Measurements from ENCODE around the gene LZTS2.
A peak's percentile ranks its signal among the peaks of the same experiment; 100 is the strongest.

Gene LZTS2

DNA sequence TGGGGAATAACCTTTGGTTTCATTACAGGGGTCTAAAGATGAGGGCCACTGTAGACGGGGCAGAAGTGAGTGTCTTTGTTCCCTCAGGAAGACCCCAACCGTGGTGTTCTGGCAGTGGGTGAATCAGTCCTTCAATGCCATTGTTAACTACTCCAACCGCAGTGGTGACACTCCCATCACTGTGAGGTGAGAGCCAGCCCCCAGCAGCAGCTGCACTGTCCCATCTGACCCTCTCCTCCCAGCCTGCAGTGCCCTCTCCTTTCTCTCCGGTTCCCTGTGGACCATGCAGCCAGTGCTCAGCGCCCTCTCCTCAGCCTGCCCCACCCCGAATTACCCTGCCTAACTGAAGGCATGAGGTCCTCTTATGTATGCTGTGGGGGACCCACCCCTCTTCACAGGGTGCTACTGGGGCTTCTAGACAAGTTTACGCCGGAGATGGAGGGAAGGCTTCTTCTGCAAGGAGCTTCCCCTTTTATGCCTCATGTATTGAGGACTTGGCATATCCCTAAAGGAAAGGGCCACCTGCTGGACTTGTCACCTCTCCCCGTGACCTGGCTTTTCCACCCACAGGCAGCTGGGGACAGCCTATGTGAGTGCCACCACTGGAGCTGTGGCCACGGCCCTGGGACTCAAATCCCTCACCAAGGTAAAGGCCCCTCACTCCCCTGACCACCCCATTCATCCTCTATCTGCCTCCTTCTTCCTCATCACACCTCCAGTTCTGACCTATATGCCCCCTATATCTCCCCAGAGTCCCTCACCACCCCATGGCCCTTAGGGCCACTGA lies 36.5 kb downstream of the LZTS2 start:
- H3K4me3 ChIP-seq (ENCODE audit: low read depth, low read length, poor library complexity, severe bottlenecking), result no peak overlapping the region
- no peaks in the 10 kb centered on the region for H3K9me2 ChIP-seq (ENCODE audit: low read depth, low read length)
- H3K4me2 ChIP-seq (ENCODE audit: low read length), result no peak overlapping the region
- no peaks in the 10 kb centered on the region for H3K9me3 ChIP-seq (ENCODE audit: low read length)
- H3K27ac ChIP-seq (ENCODE audit: low read depth, low read length, poor library complexity, severe bottlenecking), result no peak overlapping the region
- no peak overlapping the region for H3K9ac ChIP-seq (ENCODE audit: low read length)
- H3K4me1 ChIP-seq (ENCODE audit: insufficient read depth, low read length, severe bottlenecking), result peaks cover 10% of the 10 kb centered on the region
- H3K27me3 ChIP-seq (ENCODE audit: insufficient read depth, low read length), result no peaks in the 10 kb centered on the region
- H2AFZ ChIP-seq (ENCODE audit: low read length), result no peak overlapping the region
- no peaks in the 10 kb centered on the region for H3K36me3 ChIP-seq (ENCODE audit: insufficient read depth, low read length)
- no peaks in the 10 kb centered on the region for H3F3A ChIP-seq (ENCODE audit: insufficient read depth, low read length)
- no peaks in the 10 kb centered on the region for H4K20me1 ChIP-seq (ENCODE audit: insufficient read depth, low read length)
- TF ChIP-seq, protein P1, sequence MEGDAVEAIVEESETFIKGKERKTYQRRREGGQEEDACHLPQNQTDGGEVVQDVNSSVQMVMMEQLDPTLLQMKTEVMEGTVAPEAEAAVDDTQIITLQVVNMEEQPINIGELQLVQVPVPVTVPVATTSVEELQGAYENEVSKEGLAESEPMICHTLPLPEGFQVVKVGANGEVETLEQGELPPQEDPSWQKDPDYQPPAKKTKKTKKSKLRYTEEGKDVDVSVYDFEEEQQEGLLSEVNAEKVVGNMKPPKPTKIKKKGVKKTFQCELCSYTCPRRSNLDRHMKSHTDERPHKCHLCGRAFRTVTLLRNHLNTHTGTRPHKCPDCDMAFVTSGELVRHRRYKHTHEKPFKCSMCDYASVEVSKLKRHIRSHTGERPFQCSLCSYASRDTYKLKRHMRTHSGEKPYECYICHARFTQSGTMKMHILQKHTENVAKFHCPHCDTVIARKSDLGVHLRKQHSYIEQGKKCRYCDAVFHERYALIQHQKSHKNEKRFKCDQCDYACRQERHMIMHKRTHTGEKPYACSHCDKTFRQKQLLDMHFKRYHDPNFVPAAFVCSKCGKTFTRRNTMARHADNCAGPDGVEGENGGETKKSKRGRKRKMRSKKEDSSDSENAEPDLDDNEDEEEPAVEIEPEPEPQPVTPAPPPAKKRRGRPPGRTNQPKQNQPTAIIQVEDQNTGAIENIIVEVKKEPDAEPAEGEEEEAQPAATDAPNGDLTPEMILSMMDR (IDR thresholded peaks at IDR 0.05; ENCODE audit: low read length), result no peak
- TF ChIP-seq EZH2 (IDR thresholded peaks at IDR 0.05; ENCODE audit: borderline replicate concordance, low read length), result no peak
- H3K79me2 ChIP-seq (ENCODE audit: insufficient read depth, low read length), result no peaks in the 10 kb centered on the region

DNA sequence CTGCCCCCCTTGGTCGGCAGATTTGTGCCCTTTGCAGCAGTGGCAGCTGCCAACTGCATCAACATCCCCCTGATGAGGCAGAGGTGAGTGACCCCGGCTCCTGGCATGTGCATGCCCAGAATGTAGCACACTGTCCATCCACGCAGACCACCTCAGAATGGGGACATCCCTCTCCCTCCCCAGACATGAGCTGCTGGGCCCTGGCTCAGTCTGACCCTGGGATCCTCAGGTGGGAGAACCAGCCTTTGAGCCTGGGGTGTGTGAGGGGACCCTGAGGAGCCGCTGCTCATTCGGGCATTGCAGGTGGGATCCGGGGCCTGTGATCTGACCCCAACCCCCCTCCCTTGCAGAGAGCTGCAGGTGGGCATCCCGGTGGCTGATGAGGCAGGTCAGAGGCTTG lies 37.1 kb downstream of the LZTS2 start:
- Histone ChIP-seq H3K9me2 (ENCODE audit: low read depth, low read length) (no peaks in the 10 kb centered on the region), H3K9me3 (ENCODE audit: low read length) (no peaks in the 10 kb centered on the region), H4K20me1 (ENCODE audit: insufficient read depth, low read length) (no peaks in the 10 kb centered on the region), H3F3A (ENCODE audit: insufficient read depth, low read length) (no peaks in the 10 kb centered on the region), H3K9ac (ENCODE audit: low read length) (no peak overlapping the region), H3K27me3 (ENCODE audit: insufficient read depth, low read length) (no peaks in the 10 kb centered on the region), H3K79me2 (ENCODE audit: insufficient read depth, low read length) (no peaks in the 10 kb centered on the region), H3K4me1 (ENCODE audit: insufficient read depth, low read length, severe bottlenecking) (peaks cover 5% of the 10 kb centered on the region), H3K36me3 (ENCODE audit: insufficient read depth, low read length) (no peaks in the 10 kb centered on the region), H2AFZ (ENCODE audit: low read length) (no peak overlapping the region), H3K4me2 (ENCODE audit: low read length) (no peak overlapping the region), H3K4me3 (ENCODE audit: low read depth, low read length, poor library complexity, severe bottlenecking) (no peak overlapping the region), H3K27ac (ENCODE audit: low read depth, low read length, poor library complexity, severe bottlenecking) (no peak overlapping the region)
- no peak for TF ChIP-seq EZH2 (IDR thresholded peaks at IDR 0.05; ENCODE audit: borderline replicate concordance, low read length)
- TF ChIP-seq, protein P1 (IDR thresholded peaks at IDR 0.05; ENCODE audit: low read length), result no peak

DNA sequence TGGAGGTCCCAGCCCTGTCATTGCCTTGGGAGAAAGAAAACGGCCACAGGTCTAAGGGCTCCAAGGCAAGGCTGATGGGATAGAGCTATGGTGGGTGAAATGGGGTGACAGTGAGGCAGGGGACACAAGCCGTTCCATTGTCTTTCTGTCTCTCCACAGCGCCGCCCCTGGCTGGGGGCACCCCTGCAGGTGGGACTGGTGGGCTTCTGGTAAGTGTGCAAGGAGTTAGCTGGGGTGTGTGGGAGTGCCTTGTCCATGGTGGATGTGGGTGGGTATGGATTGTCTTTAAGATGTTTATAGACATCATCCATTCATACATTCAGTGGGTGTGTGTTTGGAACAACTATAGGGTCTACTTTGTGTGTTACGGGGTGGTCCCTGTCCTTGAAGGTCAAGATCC lies 38.9 kb downstream of the LZTS2 start:
- no peak overlapping the region for H3K9ac ChIP-seq (ENCODE audit: low read length)
- H3K27me3 ChIP-seq (ENCODE audit: insufficient read depth, low read length), result no peaks in the 10 kb centered on the region
- H3F3A ChIP-seq (ENCODE audit: insufficient read depth, low read length), result no peaks in the 10 kb centered on the region
- no peak overlapping the region for H3K27ac ChIP-seq (ENCODE audit: low read depth, low read length, poor library complexity, severe bottlenecking)
- TF ChIP-seq, protein P1 (IDR thresholded peaks at IDR 0.05; ENCODE audit: low read length), result peak; percentile 24; the same call in 1 of the 2 replicates
- no peak for TF ChIP-seq EZH2 (IDR thresholded peaks at IDR 0.05; ENCODE audit: borderline replicate concordance, low read length)
- H3K9me2 ChIP-seq (ENCODE audit: low read depth, low read length), result no peaks in the 10 kb centered on the region
- no peaks in the 10 kb centered on the region for H3K9me3 ChIP-seq (ENCODE audit: low read length)
- no peak overlapping the region for H3K4me2 ChIP-seq (ENCODE audit: low read length)
- H3K79me2 ChIP-seq (ENCODE audit: insufficient read depth, low read length), result no peaks in the 10 kb centered on the region
- H4K20me1 ChIP-seq (ENCODE audit: insufficient read depth, low read length), result no peaks in the 10 kb centered on the region
- H3K4me3 ChIP-seq (ENCODE audit: low read depth, low read length, poor library complexity, severe bottlenecking), result no peak overlapping the region
- no peak overlapping the region for H2AFZ ChIP-seq (ENCODE audit: low read length)
- no peaks in the 10 kb centered on the region for H3K36me3 ChIP-seq (ENCODE audit: insufficient read depth, low read length)
- H3K4me1 ChIP-seq (ENCODE audit: insufficient read depth, low read length, severe bottlenecking), result peaks cover 14% of the 10 kb centered on the region
